Parathyroid adenoma (tissue), 2 donors: ENCODE measurements around the gene PLPP7.
"Not testable (repeated sequence)": the region's sequence is repeated elsewhere in the genome, so short reads cannot be mapped to it uniquely, and the experiment has no call there.

Source experiments
- H2AFZ ChIP-seq: fragments of 300-600 bp; sonication (generic); one replicate; pipeline ENCODE4 v1.7.0; 2017; ENCODE audit warnings: antibody characterized with exemption, mild to moderate bottlenecking
- H3K27ac ChIP-seq: fragments of 300-600 bp; sonication (generic); one replicate; pipeline ENCODE4 v1.7.0; 2017
- H3K27me3 ChIP-seq: fragments of 300-600 bp; sonication (generic); one replicate; pipeline ENCODE4 v1.7.0; 2017; ENCODE audit warnings: low read length; ENCODE audit not compliant: control insufficient read depth, insufficient read depth
- H3K36me3 ChIP-seq: fragments of 300-600 bp; sonication (generic); one replicate; pipeline ENCODE4 v1.7.0; 2017; ENCODE audit warnings: low read length; ENCODE audit not compliant: control insufficient read depth, insufficient read depth
- H3K4me1 ChIP-seq: fragments of 300-600 bp; sonication (generic); one replicate; pipeline ENCODE4 v1.7.0; 2017; ENCODE audit warnings: control low read depth
- H3K4me2 ChIP-seq: fragments of 300-600 bp; sonication (generic); one replicate; pipeline ENCODE4 v1.7.0; 2017; ENCODE audit warnings: low read length
- H3K4me3 ChIP-seq: fragments of 300-600 bp; sonication (generic); one replicate; pipeline ENCODE4 v1.7.0; 2017; ENCODE audit warnings: low read depth, low read length
- H3K79me2 ChIP-seq: fragments of 300-600 bp; sonication (generic); one replicate; pipeline ENCODE4 v1.7.0; 2017; ENCODE audit warnings: control low read depth
- H3K9ac ChIP-seq: fragments of 300-600 bp; sonication (generic); one replicate; pipeline ENCODE4 v1.7.0; 2017; ENCODE audit warnings: mild to moderate bottlenecking
- H3K9me3 ChIP-seq: fragments of 300-600 bp; sonication (generic); one replicate; pipeline ENCODE4 v1.7.0; 2017; ENCODE audit warnings: low read length; ENCODE audit not compliant: control insufficient read depth
- CTCF ChIP-seq: fragments of 300-600 bp; sonication (generic); IDR thresholded peaks from one replicate; pipeline ENCODE4 v1.7.0; 2017; ENCODE audit warnings: antibody characterized with exemption, mild to moderate bottlenecking
- donor health status: primary hyperparathyroidism.

Gene PLPP7

DNA sequence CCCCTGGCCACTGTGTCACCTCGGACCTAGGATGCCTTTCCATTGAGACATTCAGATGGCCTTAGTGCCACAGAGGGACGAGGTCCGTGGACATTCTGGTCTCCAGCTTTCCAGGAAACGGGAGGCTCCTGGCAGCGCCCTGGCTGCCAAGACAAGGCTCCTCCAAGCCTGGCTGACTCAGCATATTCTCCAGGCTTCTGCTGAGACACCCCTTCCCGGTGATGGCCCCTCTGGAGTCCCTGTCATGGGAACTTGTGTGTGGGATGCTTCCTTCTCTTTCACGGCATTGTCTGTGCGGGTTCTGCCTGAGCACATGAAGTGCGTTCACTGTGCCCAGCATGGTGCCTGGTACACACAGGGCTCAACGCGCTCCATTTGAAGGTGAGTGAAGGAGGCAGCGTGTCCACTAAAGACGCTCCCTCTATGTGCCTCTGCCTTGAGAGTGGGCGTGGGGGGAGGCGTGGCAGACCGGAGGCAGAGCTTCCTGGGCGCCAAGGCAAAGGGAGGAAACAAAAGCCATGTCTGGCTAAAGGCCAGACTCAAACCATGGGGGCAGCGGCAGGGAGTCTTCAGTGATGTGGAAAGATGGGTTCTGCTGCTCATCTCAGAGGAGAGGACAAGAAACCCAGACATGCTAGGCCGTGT is 58.0 kb downstream of the PLPP7 start:
- H3K36me3 ChIP-seq, result no peaks in the 10 kb centered on the region
- H3K9ac ChIP-seq, result no peak overlapping the region
- H3K27ac ChIP-seq, result no peak overlapping the region
- H3K4me2 ChIP-seq, result no peak overlapping the region
- no peaks in the 10 kb centered on the region for H3K79me2 ChIP-seq
- TF ChIP-seq CTCF, result no peak
- H2AFZ ChIP-seq, result no peak overlapping the region
- H3K4me1 ChIP-seq, result no peaks in the 10 kb centered on the region
- no peaks in the 10 kb centered on the region for H3K9me3 ChIP-seq
- no peak overlapping the region for H3K4me3 ChIP-seq
- H3K27me3 ChIP-seq, result no peaks in the 10 kb centered on the region

GRCh38 chr9:131348631-131349521 is 59.4 kb downstream of the PLPP7 start:
- no peak for TF ChIP-seq CTCF
- Histone ChIP-seq H3K36me3 (no peaks in the 10 kb centered on the region), H3K9me3 (no peaks in the 10 kb centered on the region), H2AFZ (no peak overlapping the region), H3K27ac (no peak overlapping the region), H3K4me1 (no peaks in the 10 kb centered on the region), H3K4me3 (no peak overlapping the region), H3K79me2 (no peaks in the 10 kb centered on the region), H3K27me3 (no peaks in the 10 kb centered on the region), H3K4me2 (no peak overlapping the region), H3K9ac (no peak overlapping the region)

GRCh38 chr9:131349522-131349880 is 60.0 kb downstream of the PLPP7 start:
- no peaks in the 10 kb centered on the region for H3K79me2 ChIP-seq
- H3K4me1 ChIP-seq, result no peaks in the 10 kb centered on the region
- H3K4me3 ChIP-seq, result no peak overlapping the region
- no peaks in the 10 kb centered on the region for H3K9me3 ChIP-seq
- TF ChIP-seq CTCF, result no peak
- no peaks in the 10 kb centered on the region for H3K36me3 ChIP-seq
- H3K27me3 ChIP-seq, result no peaks in the 10 kb centered on the region
- H3K9ac ChIP-seq, result no peak overlapping the region
- H2AFZ ChIP-seq, result peak overlapping the region; percentile 40
- H3K27ac ChIP-seq, result no peak overlapping the region
- H3K4me2 ChIP-seq, result no peak overlapping the region

DNA sequence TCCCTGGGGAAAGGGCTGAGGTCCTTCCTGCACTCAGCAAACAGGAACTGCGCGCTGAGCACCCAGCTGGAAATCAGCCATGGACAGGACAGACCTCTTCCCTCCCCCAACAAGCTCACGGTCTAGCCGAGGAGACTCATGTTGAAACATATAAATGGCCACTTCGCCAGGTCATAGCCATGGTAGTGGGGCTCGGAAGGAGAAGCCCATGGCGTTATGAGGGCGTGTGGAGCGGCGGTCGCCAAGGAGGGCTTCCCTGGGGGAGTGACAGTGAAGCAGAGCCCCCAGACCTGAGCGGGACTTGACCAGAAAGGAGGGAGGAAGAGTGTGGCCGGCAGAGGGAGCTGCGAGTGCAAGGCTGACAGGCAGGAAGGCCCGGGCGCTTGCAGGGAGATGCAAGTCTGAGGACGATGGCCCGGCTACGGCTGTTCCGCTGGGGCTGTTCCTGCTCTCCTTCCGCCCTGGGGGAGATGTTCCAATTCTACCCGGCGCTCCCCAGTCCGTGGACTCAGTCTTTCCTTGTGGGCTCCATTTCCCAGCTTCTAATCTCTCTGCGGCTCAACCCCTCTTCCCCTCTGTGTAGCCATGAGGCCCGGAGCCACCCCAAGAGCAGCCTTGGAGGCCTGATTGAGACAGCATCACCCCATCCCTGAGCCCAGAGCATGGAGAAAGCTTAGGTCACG is 60.5 kb downstream of the PLPP7 start:
- Histone ChIP-seq H3K27me3 (no peaks in the 10 kb centered on the region), H3K4me3 (no peak overlapping the region), H3K79me2 (no peaks in the 10 kb centered on the region), H3K4me1 (no peaks in the 10 kb centered on the region), H3K9me3 (no peaks in the 10 kb centered on the region), H2AFZ (peak overlapping the region; percentile 40), H3K27ac (no peak overlapping the region), H3K36me3 (no peaks in the 10 kb centered on the region), H3K9ac (no peak overlapping the region), H3K4me2 (peak overlapping the region; percentile 73)
- peak; percentile 63 for TF ChIP-seq CTCF

DNA sequence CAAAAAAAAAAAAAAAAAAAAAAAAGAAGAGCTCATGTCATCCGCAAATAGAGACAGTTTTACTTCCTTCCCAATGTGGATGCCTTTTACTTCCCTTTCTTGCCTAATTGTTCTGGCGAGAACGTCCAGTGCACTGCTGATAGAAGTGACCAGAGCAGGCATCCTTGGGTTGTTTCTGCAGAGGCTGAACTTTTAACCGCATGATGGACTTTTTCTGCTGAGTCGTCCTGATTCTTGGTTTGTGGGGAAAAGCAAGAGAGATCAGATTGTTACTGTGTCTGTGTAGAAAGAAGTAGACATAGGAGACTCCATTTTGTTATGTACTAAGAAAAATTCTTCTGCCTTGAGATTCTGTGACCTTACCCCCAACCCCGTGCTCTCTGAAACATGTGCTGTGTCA is 67.0 kb downstream of the PLPP7 start:
- H3K9me3 ChIP-seq, H3K4me2 ChIP-seq, H3K9ac ChIP-seq, H3K36me3 ChIP-seq, H3K27me3 ChIP-seq, H3K79me2 ChIP-seq, H3K4me1 ChIP-seq, H3K4me3 ChIP-seq, H3K27ac ChIP-seq, H2AFZ ChIP-seq: not testable (repeated sequence)
